GM21529 (cell line): ENCODE data around the gene FOXL3.
"Not testable (repeated sequence)": the region's sequence is repeated elsewhere in the genome, so short reads cannot be mapped to it uniquely, and the experiment has no call there.

ENCODE experiments used
- ATAC-seq: cut with Tn5 transposase; IDR thresholded peaks from one replicate; pipeline ENCODE4 v1.9.1; 2021; ENCODE audit not compliant: unreplicated experiment

Gene FOXL3

GRCh38 chr7:286266-286665 lies 3.7 kb upstream of the FOXL3 start:
- no peak for ATAC-seq

- no peak for ATAC-seq
Observed at GRCh38 chr7:288671-289101, 1.3 kb upstream of the FOXL3 start.

GRCh38 chr7:289209-289755 lies 688 bp upstream of the FOXL3 start:
- ATAC-seq = no peak

- ATAC-seq = no peak
Observed at GRCh38 chr7:290554-291372, 793 bp downstream of the FOXL3 start.

GRCh38 chr7:291373-292092 lies 1.6 kb downstream of the FOXL3 start:
- ATAC-seq = no peak

- no peak for ATAC-seq
Observed at GRCh38 chr7:292226-292625, 2.3 kb downstream of the FOXL3 start.

GRCh38 chr7:292826-293225 lies 2.9 kb downstream of the FOXL3 start:
- ATAC-seq = no peak

- no peak for ATAC-seq
Observed at GRCh38 chr7:293681-294439, 3.9 kb downstream of the FOXL3 start.

- ATAC-seq = no peak
Observed at GRCh38 chr7:294440-295154, 4.6 kb downstream of the FOXL3 start.

- ATAC-seq = no peak
Observed at GRCh38 chr7:295155-296154, 5.5 kb downstream of the FOXL3 start.

- ATAC-seq = no peak
Observed at GRCh38 chr7:296373-296945, 6.5 kb downstream of the FOXL3 start.

GRCh38 chr7:297141-297540 lies 7.2 kb downstream of the FOXL3 start:
- not testable (repeated sequence) for ATAC-seq

- ATAC-seq = no peak
Observed at GRCh38 chr7:297611-298374, 7.8 kb downstream of the FOXL3 start.

- ATAC-seq = no peak
Observed at GRCh38 chr7:298375-298702, 8.4 kb downstream of the FOXL3 start.

GRCh38 chr7:298743-299142 lies 8.8 kb downstream of the FOXL3 start:
- no peak for ATAC-seq

- no peak for ATAC-seq
Observed at GRCh38 chr7:299169-299568, 9.2 kb downstream of the FOXL3 start.

- no peak for ATAC-seq
Observed at GRCh38 chr7:299628-300027, 9.7 kb downstream of the FOXL3 start.

GRCh38 chr7:300048-300447 lies 10.1 kb downstream of the FOXL3 start:
- no peak for ATAC-seq
